ENCODE results near the gene PCDHGC5. TPM values are rescaled to one million over a fixed set of nuclear protein-coding genes. Genes with fewer than 3 reads are reported as not detected.

PCDHGC5 gene
- total RNA-seq, 3 donors from 2014 or later: 2.1 to 3.5 (median 3.3) TPM

DNA sequence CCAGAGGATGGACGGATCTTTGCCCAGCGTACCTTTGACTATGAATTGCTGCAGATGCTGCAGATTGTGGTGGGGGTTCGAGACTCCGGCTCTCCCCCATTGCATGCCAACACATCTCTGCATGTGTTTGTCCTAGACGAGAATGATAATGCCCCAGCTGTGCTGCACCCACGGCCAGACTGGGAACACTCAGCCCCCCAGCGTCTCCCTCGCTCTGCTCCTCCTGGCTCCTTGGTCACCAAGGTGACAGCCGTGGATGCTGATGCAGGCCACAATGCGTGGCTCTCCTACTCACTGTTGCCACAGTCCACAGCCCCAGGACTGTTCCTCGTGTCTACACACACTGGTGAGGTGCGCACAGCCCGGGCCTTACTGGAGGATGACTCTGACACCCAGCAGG, 1.9 kb downstream of the PCDHGC5 start:
- DNase-seq (ENCODE audit: low spot score in 2 of 2): no peak
- Histone ChIP-seq H3K36me3 (no peaks in the 10 kb centered on the region), H3K4me1 (no peaks in the 10 kb centered on the region), H3K9me3 (no peaks in the 10 kb centered on the region), H3K27me3 (no peaks in the 10 kb centered on the region), H3K27ac (no peak overlapping the region), H3K4me3 (no peak overlapping the region)
- TF ChIP-seq, protein P1, sequence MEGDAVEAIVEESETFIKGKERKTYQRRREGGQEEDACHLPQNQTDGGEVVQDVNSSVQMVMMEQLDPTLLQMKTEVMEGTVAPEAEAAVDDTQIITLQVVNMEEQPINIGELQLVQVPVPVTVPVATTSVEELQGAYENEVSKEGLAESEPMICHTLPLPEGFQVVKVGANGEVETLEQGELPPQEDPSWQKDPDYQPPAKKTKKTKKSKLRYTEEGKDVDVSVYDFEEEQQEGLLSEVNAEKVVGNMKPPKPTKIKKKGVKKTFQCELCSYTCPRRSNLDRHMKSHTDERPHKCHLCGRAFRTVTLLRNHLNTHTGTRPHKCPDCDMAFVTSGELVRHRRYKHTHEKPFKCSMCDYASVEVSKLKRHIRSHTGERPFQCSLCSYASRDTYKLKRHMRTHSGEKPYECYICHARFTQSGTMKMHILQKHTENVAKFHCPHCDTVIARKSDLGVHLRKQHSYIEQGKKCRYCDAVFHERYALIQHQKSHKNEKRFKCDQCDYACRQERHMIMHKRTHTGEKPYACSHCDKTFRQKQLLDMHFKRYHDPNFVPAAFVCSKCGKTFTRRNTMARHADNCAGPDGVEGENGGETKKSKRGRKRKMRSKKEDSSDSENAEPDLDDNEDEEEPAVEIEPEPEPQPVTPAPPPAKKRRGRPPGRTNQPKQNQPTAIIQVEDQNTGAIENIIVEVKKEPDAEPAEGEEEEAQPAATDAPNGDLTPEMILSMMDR (IDR thresholded peaks at IDR 0.05): no peak
- TF ChIP-seq POLR2AphosphoS5 (IDR thresholded peaks at IDR 0.05) (no peak), POLR2A (IDR thresholded peaks at IDR 0.05) (no peak)
- intact Hi-C loops (cut with DNase I; ENCODE audit: low total_unique reads): no loop called here

DNA sequence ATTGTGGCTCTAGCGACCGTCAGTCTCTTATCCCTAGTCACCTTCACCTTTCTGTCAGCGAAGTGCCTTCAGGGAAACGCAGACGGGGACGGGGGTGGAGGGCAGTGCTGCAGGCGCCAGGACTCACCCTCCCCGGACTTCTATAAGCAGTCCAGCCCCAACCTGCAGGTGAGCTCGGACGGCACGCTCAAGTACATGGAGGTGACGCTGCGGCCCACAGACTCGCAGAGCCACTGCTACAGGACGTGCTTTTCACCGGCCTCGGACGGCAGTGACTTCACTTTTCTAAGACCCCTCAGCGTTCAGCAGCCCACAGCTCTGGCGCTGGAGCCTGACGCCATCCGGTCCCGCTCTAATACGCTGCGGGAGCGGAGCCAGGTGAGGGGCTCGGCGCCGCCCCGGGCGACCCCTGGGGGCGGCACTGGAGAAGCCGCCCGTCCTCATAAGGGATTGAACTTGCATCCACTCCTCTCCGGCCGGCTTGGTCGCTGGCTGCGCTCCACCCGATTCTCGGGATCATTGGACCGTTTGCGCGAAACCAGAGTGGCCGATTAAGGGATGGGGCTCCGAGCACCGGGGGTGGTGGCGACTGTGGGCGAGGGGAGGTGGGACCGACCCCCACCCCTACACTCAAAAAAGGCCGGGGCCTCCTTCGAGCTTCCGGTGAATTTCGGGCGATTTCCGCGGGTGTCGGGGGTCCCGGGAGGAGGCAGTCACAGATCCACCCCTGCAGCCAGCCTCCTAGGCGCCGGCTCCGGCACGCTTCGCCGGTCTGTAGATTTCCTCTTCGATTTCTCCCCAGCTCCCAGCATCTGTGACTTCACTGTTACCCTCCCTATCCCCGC, 2.7 kb downstream of the PCDHGC5 start:
- Histone ChIP-seq H3K27me3 (no peaks in the 10 kb centered on the region), H3K9me3 (no peaks in the 10 kb centered on the region), H3K27ac (no peak overlapping the region), H3K4me1 (no peaks in the 10 kb centered on the region), H3K36me3 (no peaks in the 10 kb centered on the region), H3K4me3 (no peak overlapping the region)
- TF ChIP-seq POLR2AphosphoS5 (IDR thresholded peaks at IDR 0.05) (no peak), POLR2A (IDR thresholded peaks at IDR 0.05) (no peak)
- DNase-seq (ENCODE audit: low spot score in 2 of 2): no peak
- intact Hi-C loops (cut with DNase I; ENCODE audit: low total_unique reads): no loop called here

DNA sequence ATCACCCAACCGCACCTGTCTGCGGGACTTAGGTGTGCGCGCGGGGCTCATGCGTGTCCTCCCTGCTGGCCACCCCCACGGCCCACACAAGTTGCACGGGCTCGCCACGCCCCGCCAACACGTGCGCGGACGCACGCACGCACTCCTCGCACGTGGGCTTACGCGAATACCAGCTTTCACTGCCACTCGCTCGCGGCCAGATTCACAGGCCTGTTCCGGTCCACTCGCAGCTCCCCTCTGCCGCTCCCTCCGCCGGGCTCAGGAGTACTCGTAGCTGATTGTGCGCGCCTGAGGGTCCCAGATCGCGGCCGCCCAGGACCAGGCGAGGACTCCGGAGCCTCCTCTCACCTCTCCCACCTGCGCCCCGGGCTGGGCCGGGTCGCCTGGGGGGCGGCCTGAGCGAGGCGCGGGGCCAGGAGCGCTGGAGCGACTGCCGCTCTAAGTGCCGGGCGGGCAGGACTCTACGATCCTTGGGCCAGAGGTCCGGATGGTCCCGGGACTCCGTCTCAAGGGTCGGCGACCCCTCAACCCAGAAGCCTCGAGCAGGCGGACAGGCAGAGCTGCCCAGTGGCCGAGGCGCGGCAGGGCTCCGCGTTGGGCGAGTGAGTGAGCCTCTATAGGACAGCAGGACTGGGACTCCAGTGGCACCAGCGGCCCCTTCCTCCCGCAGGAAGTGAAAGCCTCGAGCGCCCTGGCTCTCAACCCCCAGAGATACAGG, 3.4 kb downstream of the PCDHGC5 start:
- Histone ChIP-seq H3K27ac (no peak overlapping the region), H3K4me3 (no peak overlapping the region), H3K4me1 (no peaks in the 10 kb centered on the region), H3K36me3 (no peaks in the 10 kb centered on the region), H3K9me3 (no peaks in the 10 kb centered on the region), H3K27me3 (no peaks in the 10 kb centered on the region)
- no peak for DNase-seq (ENCODE audit: low spot score in 2 of 2)
- TF ChIP-seq, protein P1 (IDR thresholded peaks at IDR 0.05): no peak
- TF ChIP-seq POLR2AphosphoS5 (IDR thresholded peaks at IDR 0.05): no peak
- no peak for TF ChIP-seq POLR2A (IDR thresholded peaks at IDR 0.05)
- intact Hi-C loops (cut with DNase I; ENCODE audit: low total_unique reads): no loop called here

DNA sequence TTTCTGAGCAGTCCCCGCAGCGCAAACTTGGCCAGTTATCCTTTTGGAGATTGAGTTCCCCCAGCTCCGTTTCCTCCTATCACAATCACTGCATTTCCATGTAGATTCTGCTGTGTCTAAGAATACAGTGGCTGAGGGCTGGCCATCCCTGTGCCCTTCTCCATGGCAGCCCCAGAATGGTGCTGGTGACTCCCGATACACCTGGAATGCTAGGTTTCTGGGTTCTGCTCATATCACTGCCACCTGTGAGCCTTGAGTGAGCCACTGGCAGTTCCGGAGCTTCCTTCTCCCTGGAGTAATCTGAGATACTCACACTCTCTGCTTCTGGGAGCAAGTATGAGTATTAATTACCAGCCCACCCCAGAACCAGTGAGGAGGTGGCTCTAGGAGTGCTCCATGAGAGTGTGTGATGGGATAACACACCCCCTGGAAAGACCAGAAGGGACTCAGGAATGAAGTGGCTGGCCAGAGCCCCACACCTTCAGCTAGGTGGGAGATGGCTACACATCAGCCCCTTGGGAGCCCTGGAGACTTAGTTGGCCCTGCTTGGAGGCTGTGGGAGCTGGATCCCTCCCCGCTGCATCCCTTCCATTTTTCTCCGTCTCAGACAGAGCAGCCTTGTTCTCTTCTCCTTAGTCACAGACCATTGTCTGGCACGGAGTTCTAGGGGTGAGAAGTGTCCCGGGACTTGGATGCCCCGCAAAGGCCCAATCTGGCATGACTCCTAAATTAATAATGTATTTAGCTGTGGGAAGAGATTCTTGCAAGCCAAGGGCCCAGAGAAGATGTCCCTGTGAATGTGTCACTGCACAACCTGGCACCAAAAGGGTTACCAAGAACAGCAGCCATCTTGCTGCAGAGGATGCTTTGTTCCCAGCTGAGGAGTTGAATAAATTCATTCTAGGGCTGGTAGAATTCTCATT, 4.9 kb downstream of the PCDHGC5 start:
- TF ChIP-seq POLR2AphosphoS5 (IDR thresholded peaks at IDR 0.05): no peak
- TF ChIP-seq, protein P1 (IDR thresholded peaks at IDR 0.05): no peak
- TF ChIP-seq POLR2A (IDR thresholded peaks at IDR 0.05): no peak
- Histone ChIP-seq H3K4me1 (no peaks in the 10 kb centered on the region), H3K27me3 (no peaks in the 10 kb centered on the region), H3K4me3 (peak overlapping the region in 1 of 3 donors; percentile 15), H3K27ac (peak overlapping the region; percentile 68 to 82), H3K36me3 (no peaks in the 10 kb centered on the region), H3K9me3 (no peaks in the 10 kb centered on the region)
- intact Hi-C loops (cut with DNase I; ENCODE audit: low total_unique reads): no loop called here
- DNase-seq (ENCODE audit: low spot score in 2 of 2): peak in 1 of 2 donors; percentile 44

DNA sequence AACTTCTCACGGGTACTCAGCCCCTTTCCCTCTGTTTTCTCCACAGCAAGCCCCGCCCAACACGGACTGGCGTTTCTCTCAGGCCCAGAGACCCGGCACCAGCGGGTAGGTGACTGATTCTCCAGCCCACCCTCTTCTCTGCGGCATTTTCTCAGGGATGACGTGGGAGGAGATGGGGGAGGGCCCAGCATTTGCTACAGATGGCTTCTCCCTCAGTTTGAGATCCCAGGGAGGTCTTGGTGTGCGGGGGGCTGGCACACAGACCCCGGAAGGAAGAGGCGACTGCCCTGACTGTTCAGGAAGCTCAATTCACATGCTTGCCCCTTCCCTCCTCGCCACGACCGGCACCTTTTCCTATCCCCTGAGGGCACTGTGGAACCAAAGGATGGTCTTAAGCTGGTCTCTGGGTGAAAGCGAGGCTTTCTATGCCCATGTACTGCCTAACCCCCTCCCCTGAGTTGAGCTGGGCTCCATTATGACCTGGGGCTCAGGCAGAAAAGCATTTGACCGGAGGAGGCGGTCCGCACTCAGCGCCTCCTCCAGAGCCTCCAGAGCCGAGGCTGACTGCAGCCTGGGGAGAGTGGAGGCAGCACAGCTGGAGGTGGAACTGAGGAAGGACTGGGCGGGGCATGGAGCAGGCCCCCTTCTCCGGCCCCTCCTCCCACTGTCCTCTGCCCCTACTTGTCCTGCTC, 6.0 kb downstream of the PCDHGC5 start:
- no peak for DNase-seq (ENCODE audit: low spot score in 2 of 2)
- H3K9me3 ChIP-seq: no peaks in the 10 kb centered on the region
- intact Hi-C loops (cut with DNase I; ENCODE audit: low total_unique reads): no loop called here
- no peaks in the 10 kb centered on the region for H3K4me1 ChIP-seq
- H3K36me3 ChIP-seq: no peaks in the 10 kb centered on the region
- H3K27ac ChIP-seq: peak overlapping the region; percentile 68 to 82
- H3K27me3 ChIP-seq: no peaks in the 10 kb centered on the region
- peak overlapping the region in 1 of 3 donors; percentile 15 for H3K4me3 ChIP-seq
- TF ChIP-seq, protein P1 (IDR thresholded peaks at IDR 0.05): no peak
- TF ChIP-seq POLR2AphosphoS5 (IDR thresholded peaks at IDR 0.05): no peak
- no peak for TF ChIP-seq POLR2A (IDR thresholded peaks at IDR 0.05)

Measured in breast epithelium (tissue), 4 donors.